K562 (cell line): ENCODE data around the gene MYL12A. TPM values are rescaled to one million over a fixed set of nuclear protein-coding genes. Genes with fewer than 3 reads are reported as not detected.
A peak's percentile ranks its signal among the peaks of the same experiment; 100 is the strongest.

ENCODE experiments used
- ARID2 ChIP-seq: fragments of 450-650 bp; IDR thresholded peaks from 2 replicates; pipeline ENCODE4 v1.6.1; 2017; ENCODE audit warnings: antibody characterized with exemption, mild to moderate bottlenecking
- BCOR ChIP-seq: fragments of 450-650 bp; IDR thresholded peaks from 2 replicates; pipeline ENCODE4 v1.6.1; 2016
- BRD9 ChIP-seq: fragments of 450-650 bp; IDR thresholded peaks from 2 replicates; pipeline ENCODE4 v1.6.1; 2018; ENCODE audit warnings: low read depth; ENCODE audit not compliant: partially characterized antibody
- CBX2 ChIP-seq: fragments of 200-600 bp; sonication (generic); IDR thresholded peaks from one replicate; pipeline ENCODE4 v1.6.1; 2012; ENCODE audit warnings: mild to moderate bottlenecking, low read length, inconsistent platforms; ENCODE audit not compliant: insufficient read depth, poor library complexity, severe bottlenecking
- KAT8 ChIP-seq: fragments of 450-650 bp; IDR thresholded peaks from 2 replicates; pipeline ENCODE4 v1.6.1; 2016; ENCODE audit warnings: low read depth, mild to moderate bottlenecking
- NEUROD1 ChIP-seq: fragments of 150-350 bp; IDR thresholded peaks from 2 replicates; pipeline ENCODE4 v1.6.1; 2014; ENCODE audit warnings: borderline replicate concordance, low read length, low read depth; ENCODE audit not compliant: partially characterized antibody
- NFIC ChIP-seq: fragments of 450-650 bp; IDR thresholded peaks from 2 replicates; pipeline ENCODE4 v1.6.1; 2017; ENCODE audit warnings: mild to moderate bottlenecking, inconsistent platforms
- NR2C2 ChIP-seq, 2 experiments: fragments of 200-800 bp in 1 of 2; sonication (Bioruptor generic) in 1 of 2; sonication (generic) in 1 of 2; formaldehyde crosslinking in 1 of 2; IDR thresholded peaks; 2 replicates each; pipeline versions ENCODE4 v1.6.1 to v1.8.0; 2016 to 2022; ENCODE audit warnings: mild to moderate bottlenecking in 1 of 2, missing compliant biosample characterization in 1 of 2, missing genetic modification characterization in 1 of 2, missing genetic modification reagents in 1 of 2
- POLR2A ChIP-seq: fragments of 450-650 bp; conservative IDR thresholded peaks from 2 replicates; pipeline ENCODE4 v1.6.1; 2016
- POLR2AphosphoS2 ChIP-seq: IDR thresholded peaks from 2 replicates; pipeline ENCODE4 v1.6.1; 2012; ENCODE audit warnings: low read length, improper control_type of control experiment
- RAD21 ChIP-seq, 2 experiments: fragments of 250-450 bp in 1 of 2; fragments of 450-650 bp in 1 of 2; sonication (Bioruptor Pico) in 1 of 2; formaldehyde crosslinking in 1 of 2; IDR thresholded peaks in 1 of 2; conservative IDR thresholded peaks in 1 of 2; 2 replicates each; pipeline versions ENCODE4 v1.4.0 to v1.8.0; 2020 to 2022; ENCODE audit warnings: mild to moderate bottlenecking in 2 of 2, moderate library complexity in 1 of 2
- RAD51 ChIP-seq: fragments of 450-650 bp; IDR thresholded peaks from 2 replicates; pipeline ENCODE4 v1.7.1; 2016; ENCODE audit warnings: low read depth, mild to moderate bottlenecking, borderline replicate concordance
- RFX1 ChIP-seq: fragments of 450-650 bp; IDR thresholded peaks from 2 replicates; pipeline ENCODE4 v1.6.1; 2016; ENCODE audit warnings: mild to moderate bottlenecking, moderate library complexity
- RFX5 ChIP-seq: IDR thresholded peaks from 2 replicates; pipeline ENCODE4 v1.6.1; 2011; ENCODE audit warnings: low read depth, mild to moderate bottlenecking, improper control_type of control experiment, low read length
- SIX5 ChIP-seq, 2 experiments: IDR thresholded peaks; 2 replicates each; pipeline ENCODE4 v1.6.1; 2011; ENCODE audit warnings: low read length in 2 of 2, borderline replicate concordance in 1 of 2, low read depth in 1 of 2, mild to moderate bottlenecking in 1 of 2, moderate library complexity in 1 of 2; ENCODE audit not compliant: insufficient read depth in 1 of 2
- SMC3 ChIP-seq: conservative IDR thresholded peaks from 2 replicates; pipeline ENCODE4 v1.6.1; 2011; ENCODE audit warnings: low read depth, low read length, improper control_type of control experiment; ENCODE audit not compliant: insufficient read depth
- ZNF239 ChIP-seq: fragments of 250-450 bp; sonication (Bioruptor Pico); IDR thresholded peaks from 2 replicates; pipeline ENCODE4 v1.4.0; 2020; ENCODE audit warnings: mild to moderate bottlenecking
- ZNF780A ChIP-seq: fragments of 250-450 bp; sonication (Bioruptor Pico); IDR thresholded peaks from 2 replicates; pipeline ENCODE4 v1.5.0; 2021; ENCODE audit warnings: mild to moderate bottlenecking
- polyA plus RNA-seq, 8 experiments: library from polyadenylated mRNA; depleted of rRNA in 4 of 8; stranded (reverse) in 5 of 8; unstranded in 3 of 8; fragments of >200 nt; fragmentation: Nextera tagmentation in 2 of 8; fragmentation: Illumina TruSeq in 1 of 8; extraction: Ambion mirVana in 2 of 8; extraction: Trizol in 1 of 8; gene quantifications; 2 replicates each; pipeline versions ENCODE4 v1.2.1 to v1.2.3, GENCODE V29; 2011 to 2014; ENCODE audit warnings: inconsistent platforms in 1 of 8, missing spikeins in 1 of 8
- total RNA-seq, 7 experiments: library from RNA; depleted of rRNA in 6 of 7; stranded (reverse); fragments of >200 nt in 6 of 7; fragmentation: Illumina TruSeq in 2 of 7; extraction: Trizol in 2 of 7; gene quantifications; 2 replicates each; pipeline versions ENCODE4 v1.2.1 to v1.2.3, GENCODE V29; 2011 to 2021; ENCODE audit warnings: low replicate concordance in 1 of 7
- TF ChIP-seq, protein P1 (sequence below): fragments of 450-650 bp; IDR thresholded peaks from 2 replicates; pipeline ENCODE4 v1.6.1; 2016; ENCODE audit warnings: low read depth, mild to moderate bottlenecking, moderate library complexity
- TF ChIP-seq, protein P2 (sequence below): sonication (generic); formaldehyde crosslinking; IDR thresholded peaks from 2 replicates; pipeline ENCODE4 v1.9.0; 2022; ENCODE audit warnings: mild to moderate bottlenecking, missing genetic modification reagents
- TF ChIP-seq, protein P3 (sequence below): fragments of 450-650 bp; formaldehyde crosslinking; IDR thresholded peaks from 2 replicates; pipeline ENCODE4 v1.4.0; 2020; ENCODE audit warnings: mild to moderate bottlenecking, moderate library complexity
- TF ChIP-seq, protein P4 (sequence below): fragments of 450-650 bp; IDR thresholded peaks from 2 replicates; pipeline ENCODE4 v1.6.1; 2018; ENCODE audit not compliant: partially characterized antibody

MYL12A gene
- total and polyA plus RNA-seq, 9 of the 15 experiments (the other 6 are each of a cell fraction or from before 2014, with no cell fraction given), result 308 to 1,031 (median 559) TPM

DNA sequence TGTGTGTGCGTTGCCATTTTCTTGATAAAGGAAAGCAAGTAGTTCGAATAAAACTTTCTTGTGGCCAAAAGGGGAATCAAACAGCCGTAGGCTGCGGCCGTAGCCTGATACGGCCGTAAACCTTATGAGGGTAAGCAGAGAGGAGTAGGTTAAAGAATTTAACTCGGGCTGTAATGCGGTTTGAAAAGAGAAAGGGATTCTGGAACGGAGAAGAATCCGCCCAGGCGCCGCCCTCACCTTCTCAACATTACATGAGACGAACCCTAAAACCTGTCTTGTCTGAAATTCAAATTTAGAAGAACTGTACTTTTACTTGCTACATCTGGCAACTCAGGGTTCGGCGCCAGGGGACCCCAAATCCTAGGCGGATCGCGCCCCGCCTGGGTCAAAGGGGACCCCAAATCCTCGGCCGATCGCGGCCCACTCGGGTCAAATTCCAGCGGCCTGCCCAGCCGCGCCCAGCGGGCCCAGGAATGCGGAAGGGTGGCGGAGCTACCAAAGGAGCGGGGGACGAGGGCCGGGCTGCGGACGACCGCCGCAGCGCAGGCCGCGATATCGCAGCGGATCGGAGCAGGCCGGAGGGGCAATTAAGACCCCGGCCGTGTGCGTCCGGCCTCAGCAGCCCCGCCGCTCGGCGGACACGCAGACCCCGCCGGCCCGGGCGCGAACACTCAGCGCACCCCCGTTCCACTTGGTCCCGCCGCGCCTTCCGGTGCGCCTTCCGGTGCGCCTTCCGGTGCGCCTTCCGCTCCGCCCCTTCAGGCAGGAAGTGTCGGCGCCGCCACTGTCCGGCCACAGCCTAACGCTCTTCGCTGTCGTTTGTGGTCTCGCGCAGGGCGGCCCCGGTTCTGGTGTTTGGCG lies 14.0 kb downstream of the MYL12A start, which contains the start of gene MYL12B (continued):
- TF ChIP-seq NR2C2 (CRISPR knock-in tag; IDR thresholded peaks at IDR 0.05) (peak; percentile 79), NR2C2 (tag; IDR thresholded peaks at IDR 0.05) (peak; percentile 97), RAD51 (no peak; the same call in 1 of the 2 replicates), RFX5 (no peak), RFX1 (no peak), CBX2 (no peak), ZNF780A (CRISPR knock-in tag) (no peak), RAD21 (CRISPR knock-in tag; conservative IDR thresholded peaks at IDR 0.05 in 1 of 2, IDR thresholded peaks at IDR 0.05 in 1 of 2) (no peak), NFIC (peak; percentile 19; the same call in 1 of the 2 replicates), SMC3 (no peak), ZNF239 (no peak), NEUROD1 (peak; percentile 78), POLR2AphosphoS2 (peak; percentile 11; the same call in 1 of the 2 replicates), ARID2 (no peak), SIX5 (IDR thresholded peaks at IDR 0.05; ENCODE audit: borderline replicate concordance in 1 of 2, insufficient read depth in 1 of 2, low read depth in 1 of 2, low read length in 2 of 2) (peak; percentile 36 to 46; a peak in 2 of 4 replicates), BRD9 (peak; percentile 89), BCOR (peak; percentile 63; the same call in 1 of the 2 replicates), KAT8 (no peak), POLR2A (peak; percentile 85)
- TF ChIP-seq, protein P1, sequence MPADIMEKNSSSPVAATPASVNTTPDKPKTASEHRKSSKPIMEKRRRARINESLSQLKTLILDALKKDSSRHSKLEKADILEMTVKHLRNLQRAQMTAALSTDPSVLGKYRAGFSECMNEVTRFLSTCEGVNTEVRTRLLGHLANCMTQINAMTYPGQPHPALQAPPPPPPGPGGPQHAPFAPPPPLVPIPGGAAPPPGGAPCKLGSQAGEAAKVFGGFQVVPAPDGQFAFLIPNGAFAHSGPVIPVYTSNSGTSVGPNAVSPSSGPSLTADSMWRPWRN, result peak; percentile 51; the same call in 1 of the 2 replicates
- TF ChIP-seq, protein P2, sequence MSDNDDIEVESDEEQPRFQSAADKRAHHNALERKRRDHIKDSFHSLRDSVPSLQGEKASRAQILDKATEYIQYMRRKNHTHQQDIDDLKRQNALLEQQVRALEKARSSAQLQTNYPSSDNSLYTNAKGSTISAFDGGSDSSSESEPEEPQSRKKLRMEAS (CRISPR knock-in tag), result no peak; the same call in none of the 2 replicates
- TF ChIP-seq, protein P3, sequence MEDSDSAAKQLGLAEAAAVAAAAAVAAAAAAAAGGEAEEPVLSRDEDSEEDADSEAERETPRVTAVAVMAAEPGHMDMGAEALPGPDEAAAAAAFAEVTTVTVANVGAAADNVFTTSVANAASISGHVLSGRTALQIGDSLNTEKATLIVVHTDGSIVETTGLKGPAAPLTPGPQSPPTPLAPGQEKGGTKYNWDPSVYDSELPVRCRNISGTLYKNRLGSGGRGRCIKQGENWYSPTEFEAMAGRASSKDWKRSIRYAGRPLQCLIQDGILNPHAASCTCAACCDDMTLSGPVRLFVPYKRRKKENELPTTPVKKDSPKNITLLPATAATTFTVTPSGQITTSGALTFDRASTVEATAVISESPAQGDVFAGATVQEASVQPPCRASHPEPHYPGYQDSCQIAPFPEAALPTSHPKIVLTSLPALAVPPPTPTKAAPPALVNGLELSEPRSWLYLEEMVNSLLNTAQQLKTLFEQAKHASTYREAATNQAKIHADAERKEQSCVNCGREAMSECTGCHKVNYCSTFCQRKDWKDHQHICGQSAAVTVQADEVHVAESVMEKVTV (CRISPR knock-in tag), result no peak
- TF ChIP-seq, protein P4, sequence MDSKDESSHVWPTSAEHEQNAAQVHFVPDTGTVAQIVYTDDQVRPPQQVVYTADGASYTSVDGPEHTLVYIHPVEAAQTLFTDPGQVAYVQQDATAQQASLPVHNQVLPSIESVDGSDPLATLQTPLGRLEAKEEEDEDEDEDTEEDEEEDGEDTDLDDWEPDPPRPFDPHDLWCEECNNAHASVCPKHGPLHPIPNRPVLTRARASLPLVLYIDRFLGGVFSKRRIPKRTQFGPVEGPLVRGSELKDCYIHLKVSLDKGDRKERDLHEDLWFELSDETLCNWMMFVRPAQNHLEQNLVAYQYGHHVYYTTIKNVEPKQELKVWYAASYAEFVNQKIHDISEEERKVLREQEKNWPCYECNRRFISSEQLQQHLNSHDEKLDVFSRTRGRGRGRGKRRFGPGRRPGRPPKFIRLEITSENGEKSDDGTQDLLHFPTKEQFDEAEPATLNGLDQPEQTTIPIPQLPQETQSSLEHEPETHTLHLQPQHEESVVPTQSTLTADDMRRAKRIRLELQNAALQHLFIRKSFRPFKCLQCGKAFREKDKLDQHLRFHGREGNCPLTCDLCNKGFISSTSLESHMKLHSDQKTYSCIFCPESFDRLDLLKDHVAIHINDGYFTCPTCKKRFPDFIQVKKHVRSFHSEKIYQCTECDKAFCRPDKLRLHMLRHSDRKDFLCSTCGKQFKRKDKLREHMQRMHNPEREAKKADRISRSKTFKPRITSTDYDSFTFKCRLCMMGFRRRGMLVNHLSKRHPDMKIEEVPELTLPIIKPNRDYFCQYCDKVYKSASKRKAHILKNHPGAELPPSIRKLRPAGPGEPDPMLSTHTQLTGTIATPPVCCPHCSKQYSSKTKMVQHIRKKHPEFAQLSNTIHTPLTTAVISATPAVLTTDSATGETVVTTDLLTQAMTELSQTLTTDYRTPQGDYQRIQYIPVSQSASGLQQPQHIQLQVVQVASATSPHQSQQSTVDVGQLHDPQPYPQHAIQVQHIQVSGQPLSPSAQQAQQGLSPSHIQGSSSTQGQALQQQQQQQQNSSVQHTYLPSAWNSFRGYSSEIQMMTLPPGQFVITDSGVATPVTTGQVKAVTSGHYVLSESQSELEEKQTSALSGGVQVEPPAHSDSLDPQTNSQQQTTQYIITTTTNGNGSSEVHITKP, result peak; percentile 100
